Astrocyte (in vitro differentiated cells and primary cell): ENCODE results near the gene ZNF283. TPM values are rescaled to one million over a fixed set of nuclear protein-coding genes. Genes with fewer than 3 reads are reported as not detected.
"Not testable (repeated sequence)": the region's sequence is repeated elsewhere in the genome, so short reads cannot be mapped to it uniquely, and the experiment has no call there.

ENCODE experiments used
- DNase-seq: peaks from one replicate; pipeline ENCODE4 v3.0.0-alpha.2; 2010; ENCODE audit warnings: low read depth
- FAIRE-seq: peaks from 2 replicates; lab custom pipeline; 2011; peaks lifted over from hg19 to GRCh38; lab: Jason Lieb, UNC
- H2AFZ ChIP-seq: 2 replicates; pipeline ENCODE4 v1.6.0; 2012; ENCODE audit warnings: low read depth, low read length, inconsistent platforms
- H3K27ac ChIP-seq: 2 replicates; pipeline ENCODE4 v1.5.1; 2011; ENCODE audit warnings: low read depth, low read length, inconsistent platforms
- H3K27me3 ChIP-seq: 2 replicates; pipeline ENCODE4 v1.6.0; 2011; ENCODE audit warnings: low read length, inconsistent platforms; ENCODE audit not compliant: insufficient read depth
- H3K36me3 ChIP-seq: 2 replicates; pipeline ENCODE4 v1.5.1; 2011; ENCODE audit warnings: low read length, inconsistent platforms; ENCODE audit not compliant: insufficient read depth
- H3K4me1 ChIP-seq: 2 replicates; pipeline ENCODE4 v1.5.1; 2011; ENCODE audit warnings: low read length, inconsistent platforms; ENCODE audit not compliant: insufficient read depth
- H3K4me2 ChIP-seq: 2 replicates; pipeline ENCODE4 v1.6.0; 2012; ENCODE audit warnings: low read length, inconsistent platforms
- H3K4me3 ChIP-seq: 2 replicates; pipeline ENCODE4 v1.5.1; 2011; ENCODE audit warnings: low read depth, mild to moderate bottlenecking, low read length, inconsistent platforms; ENCODE audit not compliant: insufficient read depth
- H3K79me2 ChIP-seq: 2 replicates; pipeline ENCODE4 v1.6.0; 2012; ENCODE audit warnings: mild to moderate bottlenecking, low read length, inconsistent platforms; ENCODE audit not compliant: insufficient read depth
- H3K9ac ChIP-seq: 2 replicates; pipeline ENCODE4 v1.6.0; 2012; ENCODE audit warnings: mild to moderate bottlenecking, low read length, inconsistent platforms
- H3K9me3 ChIP-seq: 2 replicates; pipeline ENCODE4 v1.5.1; 2012; ENCODE audit warnings: low read depth, mild to moderate bottlenecking, low read length, inconsistent platforms; ENCODE audit not compliant: insufficient read depth
- H4K20me1 ChIP-seq: 2 replicates; pipeline ENCODE4 v1.6.0; 2012; ENCODE audit warnings: low read length, inconsistent platforms; ENCODE audit not compliant: insufficient read depth
- H3K27ac Mint-ChIP-seq: one replicate; pipeline ENCODE4 v1.8.0; 2021; ENCODE audit warnings: mild to moderate bottlenecking, mixed read lengths; ENCODE audit not compliant: unreplicated experiment
- H3K27me3 Mint-ChIP-seq: one replicate; pipeline ENCODE4 v1.8.0; 2021; ENCODE audit warnings: low read depth, mixed read lengths; ENCODE audit not compliant: unreplicated experiment
- H3K36me3 Mint-ChIP-seq: one replicate; pipeline ENCODE4 v1.8.0; 2021; ENCODE audit warnings: low read depth, mixed read lengths; ENCODE audit not compliant: unreplicated experiment
- H3K4me1 Mint-ChIP-seq: one replicate; pipeline ENCODE4 v1.8.0; 2021; ENCODE audit warnings: low read depth, mixed read lengths; ENCODE audit not compliant: unreplicated experiment
- H3K4me3 Mint-ChIP-seq: one replicate; pipeline ENCODE4 v1.8.0; 2021; ENCODE audit warnings: mild to moderate bottlenecking, moderate library complexity, mixed read lengths; ENCODE audit not compliant: unreplicated experiment
- H3K9me3 Mint-ChIP-seq: one replicate; pipeline ENCODE4 v1.8.0; 2021; ENCODE audit warnings: mild to moderate bottlenecking, mixed read lengths; ENCODE audit not compliant: unreplicated experiment
- EZH2 ChIP-seq: IDR thresholded peaks from 2 replicates; pipeline ENCODE4 v1.6.1; 2012; ENCODE audit warnings: mild to moderate bottlenecking, low read length, inconsistent platforms; ENCODE audit not compliant: insufficient read depth
- total RNA-seq: library from RNA; stranded (reverse); gene quantifications from 2 replicates; pipeline ENCODE4 v1.2.1, GENCODE V29; 2021
- TF ChIP-seq, protein P1 (sequence below): IDR thresholded peaks from 2 replicates; pipeline ENCODE4 v1.5.1; 2011; ENCODE audit warnings: low read depth, mild to moderate bottlenecking, inconsistent platforms, low read length, moderate library complexity; ENCODE audit not compliant: insufficient read depth

The ZNF283 gene
- total RNA-seq, 1 donor from 2014 or later: 10.1 TPM

DNA sequence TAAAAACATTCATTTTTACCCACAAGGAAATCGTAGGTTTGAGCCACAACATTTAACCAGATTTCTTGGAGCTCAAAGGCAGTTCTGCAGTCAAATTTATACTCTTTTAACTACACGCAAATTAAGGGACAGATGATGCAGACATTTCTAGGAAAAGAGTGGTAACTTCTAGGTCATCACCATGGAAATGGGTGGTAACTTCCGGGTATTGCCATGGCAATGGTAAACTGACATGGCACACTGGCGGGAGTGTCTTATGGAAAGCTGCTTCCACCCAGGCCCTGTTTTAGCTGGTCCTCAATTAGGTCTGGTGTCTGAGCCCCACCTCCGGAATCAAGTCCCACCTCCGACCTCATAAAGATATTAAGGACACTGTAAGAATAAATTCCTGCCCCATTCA, 14.4 kb upstream of the ZNF283 start:
- Histone ChIP-seq H3K4me1 (no peaks in the 10 kb centered on the region), H3K9ac (no peak overlapping the region), H3K36me3 (no peaks in the 10 kb centered on the region), H3K79me2 (no peaks in the 10 kb centered on the region), H4K20me1 (no peaks in the 10 kb centered on the region), H3K9me3 (no peaks in the 10 kb centered on the region), H2AFZ (no peak overlapping the region), H3K27me3 (peaks cover 2% of the 10 kb centered on the region), H3K4me2 (no peak overlapping the region), H3K4me3 (no peak overlapping the region), H3K27ac (no peak overlapping the region)
- TF ChIP-seq, protein P1, sequence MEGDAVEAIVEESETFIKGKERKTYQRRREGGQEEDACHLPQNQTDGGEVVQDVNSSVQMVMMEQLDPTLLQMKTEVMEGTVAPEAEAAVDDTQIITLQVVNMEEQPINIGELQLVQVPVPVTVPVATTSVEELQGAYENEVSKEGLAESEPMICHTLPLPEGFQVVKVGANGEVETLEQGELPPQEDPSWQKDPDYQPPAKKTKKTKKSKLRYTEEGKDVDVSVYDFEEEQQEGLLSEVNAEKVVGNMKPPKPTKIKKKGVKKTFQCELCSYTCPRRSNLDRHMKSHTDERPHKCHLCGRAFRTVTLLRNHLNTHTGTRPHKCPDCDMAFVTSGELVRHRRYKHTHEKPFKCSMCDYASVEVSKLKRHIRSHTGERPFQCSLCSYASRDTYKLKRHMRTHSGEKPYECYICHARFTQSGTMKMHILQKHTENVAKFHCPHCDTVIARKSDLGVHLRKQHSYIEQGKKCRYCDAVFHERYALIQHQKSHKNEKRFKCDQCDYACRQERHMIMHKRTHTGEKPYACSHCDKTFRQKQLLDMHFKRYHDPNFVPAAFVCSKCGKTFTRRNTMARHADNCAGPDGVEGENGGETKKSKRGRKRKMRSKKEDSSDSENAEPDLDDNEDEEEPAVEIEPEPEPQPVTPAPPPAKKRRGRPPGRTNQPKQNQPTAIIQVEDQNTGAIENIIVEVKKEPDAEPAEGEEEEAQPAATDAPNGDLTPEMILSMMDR: no peak
- TF ChIP-seq EZH2: no peak
- DNase-seq (no peak), FAIRE-seq (no peak)
- no peak overlapping the region for H3K4me3 Mint-ChIP-seq
- peaks cover 2% of the 10 kb centered on the region for H3K4me1 Mint-ChIP-seq
- H3K27ac Mint-ChIP-seq: no peak overlapping the region
- H3K9me3 Mint-ChIP-seq: no peaks in the 10 kb centered on the region
- no peaks in the 10 kb centered on the region for H3K36me3 Mint-ChIP-seq
- H3K27me3 Mint-ChIP-seq: peaks cover 28% of the 10 kb centered on the region

DNA sequence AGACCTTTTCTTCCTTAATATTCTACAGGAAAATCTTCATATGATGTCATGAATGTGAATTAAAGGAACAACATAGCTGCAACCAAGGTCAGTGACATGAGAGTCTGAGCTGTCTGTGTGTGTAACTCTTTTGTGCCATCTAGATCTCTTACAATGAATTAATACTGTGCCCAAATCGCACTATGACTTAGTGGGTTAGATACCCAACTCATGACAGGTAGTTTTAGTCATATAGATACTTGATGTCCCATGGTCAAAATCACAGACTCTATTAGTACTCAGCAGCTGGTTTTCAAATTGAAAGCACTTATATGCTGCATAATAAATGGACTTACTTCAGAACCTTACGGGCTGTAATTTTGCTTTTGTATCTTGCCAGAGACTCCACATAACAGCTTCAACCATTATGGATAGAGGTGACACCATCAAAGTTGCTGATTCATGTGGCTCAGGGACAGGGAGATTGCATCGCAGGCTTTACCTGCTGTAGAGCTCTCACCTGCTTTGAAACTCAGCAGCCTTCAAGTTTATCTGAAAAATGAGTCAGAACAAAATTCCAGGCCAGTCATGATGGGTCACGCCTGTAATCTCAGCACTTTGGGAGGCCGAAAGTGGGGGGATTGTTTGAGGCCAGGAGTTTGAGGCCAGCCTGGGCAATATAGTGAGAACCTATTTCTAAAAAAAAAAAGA, 12.3 kb upstream of the ZNF283 start:
- no peak for DNase-seq
- no peaks in the 10 kb centered on the region for H3K9me3 ChIP-seq
- H3K79me2 ChIP-seq: no peaks in the 10 kb centered on the region
- H3K27me3 Mint-ChIP-seq: peaks cover 34% of the 10 kb centered on the region
- no peak for TF ChIP-seq EZH2
- TF ChIP-seq, protein P1: no peak
- no peaks in the 10 kb centered on the region for H3K36me3 ChIP-seq
- H3K4me1 ChIP-seq: no peaks in the 10 kb centered on the region
- H3K27me3 ChIP-seq: peaks cover 2% of the 10 kb centered on the region
- H3K4me1 Mint-ChIP-seq: peaks cover 2% of the 10 kb centered on the region
- peaks cover 3% of the 10 kb centered on the region for H3K36me3 Mint-ChIP-seq
- no peak overlapping the region for H3K9ac ChIP-seq
- no peaks in the 10 kb centered on the region for H4K20me1 ChIP-seq
- H3K4me3 ChIP-seq: no peak overlapping the region
- H2AFZ ChIP-seq: no peak overlapping the region
- no peak for FAIRE-seq
- no peak overlapping the region for H3K27ac ChIP-seq
- H3K4me3 Mint-ChIP-seq: no peak overlapping the region
- H3K4me2 ChIP-seq: no peak overlapping the region
- peaks cover 4% of the 10 kb centered on the region for H3K9me3 Mint-ChIP-seq
- H3K27ac Mint-ChIP-seq: no peak overlapping the region

DNA sequence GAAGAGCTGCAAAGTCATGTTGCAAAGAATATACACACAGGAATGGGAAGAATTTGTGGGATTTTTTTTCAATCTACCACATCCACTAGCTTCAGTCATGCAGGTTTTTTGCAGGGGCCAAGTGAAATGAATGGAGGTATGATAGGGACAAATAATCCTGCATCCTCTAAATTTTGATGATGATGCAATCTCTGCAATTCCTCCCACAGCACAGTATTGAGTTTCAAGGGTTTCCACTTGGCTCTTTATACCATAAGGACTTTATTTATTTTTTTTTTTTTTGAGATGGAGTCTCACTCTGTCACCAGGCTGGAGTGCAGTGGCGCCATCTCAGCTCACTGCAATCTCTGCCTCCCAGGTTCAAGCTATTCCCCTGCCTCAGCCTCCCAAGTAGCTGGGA, 9.7 kb upstream of the ZNF283 start:
- H4K20me1 ChIP-seq, H3K4me3 ChIP-seq, H3K36me3 ChIP-seq, H3K4me3 Mint-ChIP-seq, H3K27ac ChIP-seq, H3K36me3 Mint-ChIP-seq, H3K9me3 ChIP-seq, FAIRE-seq, H3K79me2 ChIP-seq, H3K4me2 ChIP-seq, H3K27me3 ChIP-seq, H3K9ac ChIP-seq, H3K4me1 ChIP-seq, H2AFZ ChIP-seq, H3K4me1 Mint-ChIP-seq: not testable (repeated sequence)
- peak; percentile 14 for DNase-seq
- peaks cover 10% of the 10 kb centered on the region for H3K9me3 Mint-ChIP-seq
- peaks cover 32% of the 10 kb centered on the region for H3K27me3 Mint-ChIP-seq
- peak overlapping the region; percentile 16 for H3K27ac Mint-ChIP-seq
